HG03342 (cell line): Measurements from ENCODE around the gene PLAGL2.
"Not testable (repeated sequence)": the region's sequence is repeated elsewhere in the genome, so short reads cannot be mapped to it uniquely, and the experiment has no call there.

Experiments
- ATAC-seq: cut with Tn5 transposase; IDR thresholded peaks from one replicate; pipeline ENCODE4 v1.9.1; 2021; ENCODE audit warnings: mild to moderate bottlenecking, moderate library complexity; ENCODE audit not compliant: unreplicated experiment

Gene PLAGL2

DNA sequence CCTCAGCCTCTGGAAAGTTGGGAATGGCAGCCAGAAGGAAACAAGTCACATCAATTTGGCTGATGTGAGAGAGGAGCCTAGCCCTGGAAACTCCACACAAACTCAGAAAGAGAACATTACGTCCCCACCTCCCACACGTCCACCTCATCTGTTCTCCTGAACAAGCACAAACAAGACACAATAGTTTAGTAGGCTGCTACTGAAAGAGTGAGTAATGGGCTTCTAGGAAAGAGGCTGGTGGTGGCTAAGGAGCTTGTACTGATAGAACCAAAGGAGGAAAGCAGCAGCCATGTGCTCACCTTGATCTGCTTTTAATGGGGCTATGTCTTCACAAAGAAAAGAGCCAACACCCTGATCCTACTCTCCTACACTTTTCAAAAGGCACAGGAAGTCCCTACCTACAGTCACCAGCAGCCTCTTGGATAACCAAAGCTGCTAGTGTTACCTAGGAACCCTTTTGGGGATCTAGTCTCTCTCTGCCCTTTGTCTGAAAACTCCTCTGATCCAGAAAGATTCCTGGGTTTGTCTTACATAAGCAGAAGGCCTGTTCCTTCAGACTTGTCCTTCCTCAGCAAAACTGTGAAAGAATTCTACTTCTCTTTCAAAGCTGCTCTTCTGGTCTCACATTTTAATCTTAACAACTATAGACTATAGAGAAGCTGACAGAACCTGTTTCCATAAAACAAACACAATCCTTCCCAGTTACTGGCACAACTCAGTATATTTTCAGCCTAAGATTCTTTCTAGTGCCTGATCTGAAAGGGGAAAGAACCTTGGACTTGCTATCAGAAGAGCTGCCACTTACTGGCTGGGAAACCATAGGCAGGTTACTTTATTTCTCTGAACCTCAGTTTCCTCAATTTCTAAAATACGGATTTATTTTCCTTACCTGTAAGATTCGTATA is 3.1 kb downstream of the PLAGL2 start:
- ATAC-seq: no peak

DNA sequence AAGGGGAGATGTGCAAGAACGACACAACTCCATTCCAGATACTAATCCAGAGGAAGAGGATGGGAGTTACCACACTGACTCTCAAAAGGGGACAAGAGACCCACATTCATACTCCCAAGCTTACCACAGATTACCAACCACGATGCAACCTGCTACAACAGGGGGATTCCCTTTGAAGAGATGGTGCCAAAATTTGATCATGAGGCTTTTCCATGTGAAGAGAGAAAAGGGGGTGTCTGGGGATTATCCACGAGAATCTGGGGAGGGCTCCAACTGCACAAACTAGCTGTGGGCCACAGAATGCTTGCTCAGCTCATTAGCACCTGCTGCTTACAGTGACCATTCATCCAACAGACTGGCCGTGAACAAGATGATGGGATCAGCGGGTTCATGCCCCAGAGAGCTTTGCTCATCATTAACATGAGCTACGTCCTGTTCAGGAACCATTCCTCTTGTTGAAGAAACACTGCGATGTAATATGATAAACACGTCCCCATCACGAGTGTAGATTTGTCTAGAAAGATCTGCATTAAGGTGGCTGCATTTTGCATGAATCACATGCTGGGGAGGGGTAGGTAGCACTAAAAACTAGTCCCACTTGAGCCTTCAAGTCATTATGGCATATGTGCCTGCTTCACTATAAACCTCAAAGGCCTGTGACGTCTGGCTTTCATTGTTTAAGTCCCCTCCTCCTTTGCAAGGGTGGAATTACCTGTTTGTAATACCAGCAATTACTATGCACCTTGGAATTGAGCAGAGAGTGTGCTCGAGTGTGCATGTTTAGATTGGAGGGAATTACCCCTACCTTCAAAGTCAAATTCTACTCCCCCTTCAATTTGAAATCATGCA is 4.0 kb downstream of the PLAGL2 start:
- ATAC-seq: no peak

DNA sequence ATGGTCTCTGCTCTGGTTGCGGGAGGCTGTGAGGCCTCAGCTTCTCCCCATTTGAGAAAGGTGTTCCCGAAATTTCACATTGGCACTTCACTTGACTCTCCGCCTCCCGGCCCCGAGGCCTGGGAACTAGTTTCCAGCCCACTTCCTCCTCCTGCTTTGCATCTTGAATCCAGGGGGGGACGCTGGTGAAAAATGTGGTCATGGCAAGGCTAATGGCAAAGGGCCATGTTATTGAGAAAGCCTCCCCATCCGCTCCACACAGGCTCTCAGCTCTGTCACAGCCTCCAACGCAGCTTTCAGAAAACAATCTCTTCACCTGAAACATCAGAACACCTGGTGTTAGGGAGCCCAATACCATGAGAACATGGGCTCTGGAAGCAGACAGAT is 5.6 kb downstream of the PLAGL2 start:
- ATAC-seq: no peak

DNA sequence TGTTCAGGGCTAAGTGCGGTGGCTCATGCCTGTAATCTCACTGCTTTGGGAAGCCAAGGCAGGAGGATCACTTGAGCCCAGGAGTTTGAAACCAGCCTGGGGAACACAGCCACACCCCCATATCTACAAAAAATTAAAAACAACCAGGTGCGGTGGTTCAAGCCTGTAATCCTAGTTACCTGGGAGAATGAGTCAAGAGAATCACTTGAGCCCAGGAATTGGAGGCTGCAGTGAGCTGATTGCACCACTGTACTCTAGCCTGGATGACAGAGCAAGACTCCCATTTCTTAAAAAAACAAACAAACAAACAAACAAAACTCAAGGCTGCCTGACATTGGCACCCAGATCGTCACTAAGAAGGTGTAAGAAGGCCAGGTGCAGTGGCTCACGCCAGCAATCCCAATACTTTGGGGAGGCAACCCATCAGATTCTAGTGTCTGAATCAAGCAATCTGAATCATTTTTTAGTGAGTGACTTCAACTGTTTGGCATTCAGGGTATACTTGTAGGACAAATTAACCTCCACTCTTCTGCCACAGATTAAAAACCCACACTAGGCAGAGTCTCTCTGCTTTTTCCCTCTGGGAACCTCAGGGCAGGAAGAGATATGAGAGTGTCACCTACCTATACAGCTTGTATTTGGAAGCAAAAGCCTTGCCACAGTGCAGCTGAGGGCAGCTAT is 6.1 kb downstream of the PLAGL2 start:
- no peak for ATAC-seq

DNA sequence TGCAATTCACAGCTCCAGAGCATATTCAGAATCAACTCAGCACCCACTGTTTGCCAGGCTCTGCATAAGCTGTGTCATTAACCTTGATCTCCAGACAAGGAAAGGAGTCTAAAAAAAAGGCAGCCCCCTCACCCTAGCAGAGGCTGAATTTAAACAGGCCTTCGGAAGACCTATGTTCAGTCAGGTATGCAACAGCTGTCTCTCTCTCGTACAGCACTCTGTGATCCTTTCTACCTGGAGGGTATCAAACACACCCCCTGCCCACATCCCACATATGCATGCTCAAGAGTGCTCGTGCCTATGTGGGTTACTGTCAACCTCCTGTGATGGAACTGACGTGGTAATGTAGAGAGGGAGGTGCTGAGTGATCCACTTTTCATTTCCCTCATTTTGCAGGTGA is 8.5 kb downstream of the PLAGL2 start:
- no peak for ATAC-seq

DNA sequence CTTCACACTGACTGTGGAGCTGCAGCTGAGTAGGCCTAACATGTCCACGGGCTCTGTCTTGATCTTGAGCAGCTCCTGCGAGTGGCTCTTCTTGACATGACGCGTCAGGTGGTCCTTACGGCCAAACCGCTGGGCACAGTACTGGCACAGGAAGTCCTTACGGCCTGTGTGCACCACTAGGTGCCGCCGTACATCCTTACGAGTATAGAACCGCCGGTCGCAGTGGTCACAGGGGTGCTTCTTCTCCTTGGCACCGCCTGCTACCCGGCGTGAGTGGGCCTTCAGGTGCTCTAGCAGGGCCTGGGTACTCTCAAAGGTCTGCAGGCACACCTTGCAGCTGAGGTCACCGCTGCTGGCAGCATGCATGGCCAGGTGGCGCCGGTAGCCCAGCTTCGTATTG is 10.4 kb downstream of the PLAGL2 start:
- ATAC-seq: not testable (repeated sequence)

DNA sequence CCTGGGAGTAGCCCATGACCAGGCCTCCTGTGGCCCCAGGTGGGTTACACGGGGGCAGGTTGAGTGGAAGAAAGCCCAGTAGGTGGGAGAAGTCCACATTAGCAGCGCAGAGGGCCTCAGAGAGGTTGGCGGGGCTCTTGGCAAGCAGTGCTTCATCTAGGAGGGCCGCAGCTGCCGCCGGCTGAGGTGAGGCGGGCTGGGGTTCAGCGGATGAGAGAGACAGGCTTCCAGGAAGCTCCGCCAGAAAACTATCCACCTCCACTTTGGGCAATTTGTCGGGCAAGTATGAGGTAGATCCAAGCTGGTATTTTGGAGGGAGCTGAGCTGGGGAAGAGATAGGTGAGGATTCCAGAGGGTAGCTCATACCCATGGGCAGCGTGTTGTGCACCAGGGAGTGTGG is 10.9 kb downstream of the PLAGL2 start:
- not testable (repeated sequence) for ATAC-seq

DNA sequence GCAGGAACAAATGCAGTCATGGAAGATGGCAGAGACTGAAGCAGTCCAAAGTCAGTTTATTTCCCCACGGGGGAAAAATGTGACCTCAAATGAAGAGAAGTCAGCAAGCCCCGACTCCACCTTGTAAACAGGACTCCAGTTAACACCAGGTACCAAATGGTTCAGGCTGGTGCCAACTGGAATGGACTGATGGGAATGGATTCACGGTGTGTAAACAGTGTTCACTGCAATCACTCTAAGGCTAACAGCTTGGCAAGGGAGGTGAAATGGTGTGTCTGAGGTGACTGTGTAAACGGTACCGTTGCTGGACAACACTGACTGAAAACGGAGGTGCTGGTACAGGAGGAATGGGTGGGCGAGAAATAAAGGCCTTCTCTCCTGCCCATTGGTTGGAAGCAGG is 12.0 kb downstream of the PLAGL2 start:
- ATAC-seq: no peak

DNA sequence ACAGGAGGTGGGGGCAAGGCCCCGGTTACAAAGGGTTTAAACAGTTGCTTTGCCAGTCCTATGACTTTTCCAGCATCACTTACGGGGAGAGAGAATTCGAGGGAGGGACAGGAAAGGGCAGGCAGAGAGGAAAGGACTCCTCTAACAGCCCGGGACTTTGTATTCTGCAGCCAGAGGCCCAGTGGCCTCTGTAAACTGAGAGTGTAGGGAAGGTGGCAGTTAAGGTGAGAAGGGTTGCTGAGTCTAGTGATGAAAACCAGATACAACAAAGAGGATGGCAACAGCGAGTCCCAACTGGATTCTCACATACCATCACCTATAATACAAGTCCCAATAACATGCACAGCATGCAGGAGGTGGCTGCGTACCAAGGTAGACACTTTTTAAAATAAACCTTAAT is 13.5 kb downstream of the PLAGL2 start:
- no peak for ATAC-seq

DNA sequence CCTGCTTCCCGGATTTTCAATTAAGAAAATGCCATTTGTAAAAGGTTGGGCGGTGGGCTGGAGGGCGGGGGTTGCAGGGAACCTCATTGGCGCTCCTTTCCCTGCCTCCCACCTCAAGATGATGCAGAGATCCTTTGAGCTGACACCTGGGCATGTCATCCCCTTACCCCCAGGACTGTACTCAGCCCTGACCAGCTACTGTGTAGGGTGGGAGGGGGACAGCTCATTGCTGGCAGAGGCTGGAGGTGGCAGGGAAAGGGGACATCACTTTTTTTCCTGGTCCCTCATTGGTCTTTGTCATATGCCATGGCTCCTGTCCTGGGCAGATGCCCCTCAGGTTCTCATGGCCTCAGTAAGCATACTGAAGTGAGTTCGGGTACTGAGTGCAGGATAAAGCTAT is 14.2 kb downstream of the PLAGL2 start:
- not testable (repeated sequence) for ATAC-seq

DNA sequence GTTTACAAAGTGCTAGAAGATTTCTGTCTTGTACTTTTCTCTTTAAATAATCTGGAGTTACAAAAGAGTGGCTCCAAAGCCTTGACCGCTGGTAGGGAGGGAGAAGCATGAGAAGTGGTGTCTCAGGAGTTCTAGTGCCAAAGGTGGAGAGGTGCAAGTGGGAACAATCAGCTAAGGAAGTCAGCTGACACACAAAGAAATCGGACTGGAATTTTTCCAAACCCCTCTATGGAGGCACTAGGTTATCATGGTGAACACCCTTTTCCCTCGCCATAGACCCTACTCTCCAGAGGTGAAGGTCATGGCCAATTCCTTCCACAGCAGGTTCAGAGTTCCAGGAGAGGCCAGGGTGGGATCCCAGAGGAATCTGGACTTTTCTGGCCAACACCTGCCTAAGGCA is 14.8 kb downstream of the PLAGL2 start:
- ATAC-seq: no peak

DNA sequence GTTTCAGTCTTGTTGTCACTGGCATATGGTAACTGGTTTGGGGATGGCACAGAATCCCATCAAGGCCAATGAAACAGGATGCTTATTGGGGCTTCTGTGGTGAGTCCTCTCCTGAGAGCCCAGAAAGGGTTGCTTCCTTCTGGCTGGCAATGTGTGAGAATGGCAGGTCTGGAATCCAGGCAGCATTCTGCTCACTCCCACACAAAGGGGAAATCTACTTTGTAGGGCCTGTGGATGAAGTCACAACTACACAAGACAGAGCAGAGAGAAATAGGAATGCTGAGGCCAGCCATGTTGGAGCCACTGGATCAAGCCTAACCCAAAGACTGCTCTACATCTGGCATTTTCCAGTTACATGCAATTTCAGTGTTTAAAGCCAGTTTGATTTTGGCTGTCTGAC is 15.7 kb downstream of the PLAGL2 start:
- ATAC-seq: no peak

DNA sequence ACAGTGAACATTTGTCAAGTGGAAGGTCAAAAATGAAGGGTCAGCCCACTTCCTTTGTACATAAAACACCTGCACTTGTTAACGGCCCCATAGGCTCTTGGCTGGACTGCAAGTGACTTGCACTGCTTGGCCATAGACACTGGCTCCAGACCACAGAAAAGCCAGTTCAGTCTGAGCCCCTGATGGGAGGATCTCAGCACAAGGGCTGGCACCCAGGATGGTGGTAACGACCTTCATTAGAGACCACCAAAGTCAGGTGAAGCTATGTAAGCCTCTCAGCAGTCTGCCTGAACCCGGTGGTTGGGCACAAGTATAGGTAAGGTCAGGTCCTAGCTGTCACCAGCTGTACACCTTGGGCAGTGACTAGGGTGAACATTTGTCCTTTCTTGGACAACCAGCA is 16.1 kb downstream of the PLAGL2 start:
- ATAC-seq: no peak

DNA sequence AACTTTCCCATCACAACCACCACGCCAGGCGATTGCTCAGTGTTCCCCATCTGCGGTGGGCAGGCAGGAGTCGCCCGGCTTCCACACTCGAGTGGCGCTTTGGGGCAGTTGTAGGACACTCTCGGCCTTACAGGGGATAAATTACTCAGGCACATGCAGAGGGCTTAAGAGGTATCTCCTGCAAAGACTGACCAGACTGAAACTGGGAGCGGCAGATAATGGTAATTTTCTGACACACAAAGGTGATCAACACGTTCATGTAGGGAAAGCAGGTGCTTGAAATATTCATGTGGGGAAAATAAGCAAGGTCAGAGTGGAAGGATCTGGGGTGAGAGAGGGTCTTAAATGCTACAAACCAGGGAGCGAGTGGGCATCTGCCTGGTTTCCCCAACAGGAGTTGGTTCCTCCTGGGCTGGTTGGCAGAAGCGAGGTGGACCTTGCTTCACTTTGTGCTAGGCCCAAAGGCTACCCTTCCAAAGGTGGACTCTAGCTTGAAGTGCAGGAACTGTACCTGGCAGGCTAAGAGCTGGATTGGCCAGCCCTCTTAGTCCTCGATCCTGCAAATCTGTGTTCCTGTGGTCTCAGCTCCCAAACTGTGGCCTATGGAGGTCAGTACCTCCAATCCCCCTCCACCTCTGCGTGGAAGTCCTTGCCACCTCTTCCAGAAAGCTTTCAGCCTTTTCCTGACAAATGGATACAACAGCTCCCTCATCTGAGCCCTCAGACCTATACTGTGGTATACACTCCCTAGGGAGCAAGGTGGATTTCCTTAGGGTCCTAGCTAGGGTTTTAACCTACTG is 16.7 kb downstream of the PLAGL2 start:
- no peak for ATAC-seq

DNA sequence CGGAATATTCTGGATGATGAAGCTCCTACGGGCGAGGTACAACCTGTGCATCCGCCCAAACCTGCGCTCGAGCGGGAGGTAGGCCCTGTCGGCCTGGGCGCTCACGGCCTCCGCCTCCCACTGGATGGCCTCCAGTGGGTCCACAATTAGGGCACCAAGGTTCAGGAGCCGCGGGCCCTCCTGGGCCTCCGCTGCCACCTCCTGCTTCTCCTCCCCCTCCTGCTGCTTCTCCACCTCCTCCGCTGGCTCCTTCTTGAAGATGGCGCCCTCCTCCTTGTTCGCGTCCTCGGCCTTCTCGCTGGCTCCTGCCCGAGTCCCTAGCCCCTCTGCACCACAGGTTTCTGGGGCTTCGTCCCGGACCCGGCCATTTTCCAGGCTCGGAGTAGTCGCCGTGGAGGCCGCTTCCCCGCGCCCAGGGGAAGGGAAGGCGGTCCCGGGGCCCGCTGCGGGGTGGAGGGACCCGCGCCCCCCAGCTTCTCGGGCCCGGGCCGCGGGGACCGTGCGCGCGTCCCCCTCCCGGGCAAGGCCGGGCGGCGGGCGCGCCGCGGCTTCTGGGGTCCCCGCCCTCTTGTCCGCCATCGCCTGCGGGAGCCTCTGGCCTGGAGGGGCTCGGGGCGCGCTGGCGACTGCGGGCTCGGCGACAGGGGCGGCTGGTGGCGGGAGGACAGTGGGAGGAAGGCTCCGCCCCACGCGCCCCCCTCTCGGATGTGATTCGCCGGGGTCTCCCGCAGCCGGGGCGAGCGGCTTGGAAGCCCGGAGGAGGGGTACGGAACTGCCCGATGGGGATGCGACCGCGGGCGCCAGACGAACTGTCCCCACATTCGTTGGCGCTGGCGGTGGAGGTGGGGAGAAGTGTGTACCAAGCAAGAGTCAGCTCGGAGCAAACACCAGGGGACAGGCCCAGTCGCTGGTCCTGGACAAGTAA is 17.6 kb downstream of the PLAGL2 start:
- no peak for ATAC-seq

DNA sequence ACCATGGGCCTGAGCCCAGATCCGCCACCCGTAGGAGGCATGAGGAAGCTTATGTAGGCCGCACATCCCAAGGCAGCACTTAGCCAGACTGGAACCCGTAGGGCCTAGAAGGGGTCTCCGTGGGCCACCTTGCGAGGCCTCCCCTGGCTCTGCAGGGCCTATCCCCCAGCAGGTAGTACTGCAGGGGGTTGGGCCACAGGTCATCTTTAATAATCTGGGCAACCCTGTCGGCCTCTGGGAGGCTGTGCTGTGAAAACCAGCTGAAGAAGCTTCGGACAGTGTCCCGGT is 18.5 kb downstream of the PLAGL2 start:
- ATAC-seq: no peak

DNA sequence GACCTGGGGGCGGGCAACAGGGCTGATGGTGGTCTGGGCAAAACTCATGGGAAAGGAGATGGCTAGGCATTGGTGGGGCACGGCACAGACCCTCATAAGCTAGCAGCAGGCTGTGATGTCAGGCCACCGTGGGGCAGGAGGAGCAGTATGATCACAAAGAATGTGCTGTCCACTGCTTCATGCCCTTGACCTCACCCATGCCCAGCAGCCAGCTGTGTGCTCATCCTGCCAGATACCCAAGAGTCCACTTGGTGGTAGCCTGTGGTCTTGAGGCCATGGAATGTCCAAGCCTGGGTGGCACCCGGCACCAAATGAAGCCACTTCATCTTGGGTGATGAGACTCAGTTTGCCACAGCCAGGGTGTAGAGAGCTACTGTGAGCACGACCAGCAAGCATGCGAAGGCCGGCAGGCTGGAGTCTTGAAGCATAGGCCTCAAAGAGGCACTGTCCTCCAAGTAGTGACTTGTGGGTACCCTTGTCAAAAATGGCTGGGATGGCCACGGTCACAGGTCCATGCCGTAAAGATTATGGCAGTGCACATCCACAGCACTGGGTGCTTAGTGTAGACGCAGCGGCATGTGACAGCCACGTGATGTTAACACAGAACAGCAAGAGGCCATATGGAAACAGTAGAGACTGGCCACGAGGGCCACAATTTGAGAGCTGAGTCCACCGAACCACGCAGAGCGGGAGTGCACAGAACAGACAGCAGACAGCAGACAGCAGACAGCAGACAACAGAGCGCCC is 19.0 kb downstream of the PLAGL2 start:
- ATAC-seq: no peak

DNA sequence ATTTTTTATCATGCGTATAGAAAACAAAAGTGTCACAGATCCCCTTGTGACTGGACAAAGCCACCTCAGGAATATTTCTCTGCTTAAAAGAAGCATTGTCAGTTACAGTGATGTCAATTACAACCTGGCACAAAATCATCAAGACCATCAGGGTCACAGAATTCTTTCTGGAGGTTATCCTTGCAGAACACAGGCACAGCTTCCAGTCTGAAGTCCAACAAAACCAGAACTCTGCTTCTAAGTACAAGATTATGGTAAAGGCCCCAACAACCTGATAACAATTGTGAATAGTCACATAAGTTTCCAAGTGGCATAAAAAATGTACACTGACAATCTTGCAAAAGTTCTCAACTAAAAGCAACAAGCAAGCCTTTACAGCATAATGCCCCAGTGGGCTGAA is 21.0 kb downstream of the PLAGL2 start:
- no peak for ATAC-seq

DNA sequence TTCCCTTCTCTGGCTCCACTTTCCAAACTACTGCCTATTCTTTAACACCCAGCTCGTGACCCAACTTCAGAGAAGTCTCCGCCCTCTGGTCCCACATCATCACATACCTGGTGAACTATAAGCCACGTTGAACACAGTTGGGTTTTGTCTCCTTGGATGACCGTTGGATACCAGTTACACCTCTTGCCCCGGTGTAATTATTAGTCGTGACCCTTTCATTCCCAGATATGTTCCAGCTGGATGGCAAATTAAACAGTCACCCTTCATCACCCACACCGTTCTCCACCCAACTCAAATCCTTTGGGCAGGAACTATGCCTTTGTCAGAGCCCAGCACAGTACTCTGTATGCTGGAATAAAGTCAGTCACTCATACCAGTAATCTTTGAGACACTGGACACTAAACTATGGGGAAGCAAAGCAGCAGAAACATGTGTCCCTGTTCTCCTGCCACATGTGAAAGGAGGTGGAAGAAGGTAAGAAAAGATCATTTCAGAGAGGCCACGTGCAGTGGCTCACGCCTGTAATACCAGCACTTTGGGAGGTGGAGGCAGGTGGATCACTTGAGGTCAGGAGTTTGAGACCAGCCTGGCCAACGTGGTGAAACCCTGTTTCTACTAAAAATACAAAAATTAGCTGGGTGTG is 22.5 kb downstream of the PLAGL2 start:
- ATAC-seq: no peak
